Dedifferentiated amniotic fluid mesenchymal stem cell (primary cell): ENCODE results near the gene PML.
A peak's percentile ranks its signal among the peaks of the same experiment; 100 is the strongest.
"Not testable (repeated sequence)": the region's sequence is repeated elsewhere in the genome, so short reads cannot be mapped to it uniquely, and the experiment has no call there.

Experiments
- DNase-seq: peaks from one replicate; pipeline ENCODE4 v3.0.0-alpha.2; 2016; ENCODE audit errors: extremely low spot score

The PML gene

GRCh38 chr15:74038707-74039655, 44.5 kb downstream of the PML start:
- DNase-seq, result no peak

- no peak for DNase-seq
Observed at GRCh38 chr15:74039656-74040010, 45.1 kb downstream of the PML start.

GRCh38 chr15:74040109-74040850, 45.8 kb downstream of the PML start:
- DNase-seq, result peak; percentile 61

GRCh38 chr15:74041311-74041756, 46.8 kb downstream of the PML start:
- DNase-seq, result no peak

- DNase-seq, result no peak
Observed at GRCh38 chr15:74041777-74042435, 47.4 kb downstream of the PML start.

GRCh38 chr15:74042603-74043424, 48.3 kb downstream of the PML start:
- DNase-seq, result no peak

- DNase-seq, result no peak
Observed at GRCh38 chr15:74043425-74044266, 49.1 kb downstream of the PML start.

GRCh38 chr15:74044267-74045110, 50.0 kb downstream of the PML start:
- DNase-seq, result no peak

GRCh38 chr15:74045184-74045583, 50.7 kb downstream of the PML start:
- no peak for DNase-seq

GRCh38 chr15:74045636-74046274, 51.2 kb downstream of the PML start:
- no peak for DNase-seq

GRCh38 chr15:74046275-74046674, 51.8 kb downstream of the PML start:
- DNase-seq, result no peak

GRCh38 chr15:74050127-74050526, 55.6 kb downstream of the PML start:
- DNase-seq, result no peak

GRCh38 chr15:74050556-74051234, 56.2 kb downstream of the PML start:
- peak; percentile 26 for DNase-seq

- not testable (repeated sequence) for DNase-seq
Observed at GRCh38 chr15:74052271-74053260, 58.0 kb downstream of the PML start.

GRCh38 chr15:74053517-74053916, 59.0 kb downstream of the PML start:
- no peak for DNase-seq

GRCh38 chr15:74053941-74054529, 59.5 kb downstream of the PML start:
- peak; percentile 90 for DNase-seq

GRCh38 chr15:74055804-74056203, 61.3 kb downstream of the PML start:
- DNase-seq, result no peak
